ENCODE data around the gene TMEM47. TPM values are rescaled to one million over a fixed set of nuclear protein-coding genes. Genes with fewer than 3 reads are reported as not detected.

Gene TMEM47
- 10 to 100 TPM; 36.8 to 47.9 (median 37.0) TPM for total RNA-seq

DNA sequence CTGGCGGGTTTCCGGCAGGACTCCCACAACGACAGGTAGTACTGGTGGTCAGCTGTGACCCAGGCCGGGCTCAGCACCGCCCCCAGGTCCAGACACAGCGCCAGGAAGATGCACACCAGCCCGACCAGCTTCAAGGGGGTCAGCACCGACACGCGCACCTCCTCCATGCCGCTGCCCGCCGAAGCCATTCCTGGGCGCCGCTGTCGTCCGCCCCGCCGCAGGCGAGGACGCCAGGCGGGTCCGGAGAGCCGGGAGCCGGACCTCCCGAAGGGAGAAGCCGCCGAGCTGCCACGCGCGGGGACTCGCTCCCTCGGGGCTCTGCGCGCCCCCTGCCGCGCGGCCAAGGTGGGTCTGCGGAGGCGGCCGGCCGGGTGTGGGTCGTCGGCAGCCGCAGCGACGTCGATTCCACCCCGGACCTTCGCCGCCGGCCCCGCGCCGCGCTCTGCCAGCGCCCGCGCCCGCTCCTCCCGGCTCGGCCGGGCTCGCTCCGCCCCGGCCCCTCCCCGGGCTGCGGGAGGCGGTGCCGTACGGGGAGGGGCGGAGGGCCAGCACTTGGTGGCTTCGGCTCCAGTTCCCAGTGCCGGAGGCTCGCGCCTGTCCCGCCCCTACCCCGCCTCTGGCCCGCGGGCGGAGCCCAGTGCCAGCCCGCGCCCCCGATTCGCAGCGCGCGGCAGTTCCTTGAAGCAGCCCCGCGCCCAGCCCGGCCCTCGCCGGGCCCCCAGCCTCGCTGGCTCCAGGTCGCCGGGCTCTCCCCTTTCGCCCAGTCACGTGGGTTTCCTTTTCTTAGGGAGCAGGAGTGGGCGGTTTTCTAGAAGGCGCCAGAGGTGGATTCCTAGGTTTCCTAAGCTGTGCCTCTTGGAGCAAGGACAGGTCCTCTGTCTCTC lies at the start of gene TMEM47:
TSS of gene TMEM47 (minus strand) at position 444 of the 884 bp plus-strand sequence. CDS start at position 188, 256 bp downstream.
- intact Hi-C loops (cut with DNase I; ENCODE audit: low total_unique reads) = no loop called here
- TF ChIP-seq POLR2AphosphoS5 (IDR thresholded peaks at IDR 0.05) (no peak), POLR2A (IDR thresholded peaks at IDR 0.05) (no peak)
- TF ChIP-seq, protein P1, sequence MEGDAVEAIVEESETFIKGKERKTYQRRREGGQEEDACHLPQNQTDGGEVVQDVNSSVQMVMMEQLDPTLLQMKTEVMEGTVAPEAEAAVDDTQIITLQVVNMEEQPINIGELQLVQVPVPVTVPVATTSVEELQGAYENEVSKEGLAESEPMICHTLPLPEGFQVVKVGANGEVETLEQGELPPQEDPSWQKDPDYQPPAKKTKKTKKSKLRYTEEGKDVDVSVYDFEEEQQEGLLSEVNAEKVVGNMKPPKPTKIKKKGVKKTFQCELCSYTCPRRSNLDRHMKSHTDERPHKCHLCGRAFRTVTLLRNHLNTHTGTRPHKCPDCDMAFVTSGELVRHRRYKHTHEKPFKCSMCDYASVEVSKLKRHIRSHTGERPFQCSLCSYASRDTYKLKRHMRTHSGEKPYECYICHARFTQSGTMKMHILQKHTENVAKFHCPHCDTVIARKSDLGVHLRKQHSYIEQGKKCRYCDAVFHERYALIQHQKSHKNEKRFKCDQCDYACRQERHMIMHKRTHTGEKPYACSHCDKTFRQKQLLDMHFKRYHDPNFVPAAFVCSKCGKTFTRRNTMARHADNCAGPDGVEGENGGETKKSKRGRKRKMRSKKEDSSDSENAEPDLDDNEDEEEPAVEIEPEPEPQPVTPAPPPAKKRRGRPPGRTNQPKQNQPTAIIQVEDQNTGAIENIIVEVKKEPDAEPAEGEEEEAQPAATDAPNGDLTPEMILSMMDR (IDR thresholded peaks at IDR 0.05) = no peak
- DNase-seq (ENCODE audit: low spot score in 2 of 2) = peak; percentile 40 to 52

DNA sequence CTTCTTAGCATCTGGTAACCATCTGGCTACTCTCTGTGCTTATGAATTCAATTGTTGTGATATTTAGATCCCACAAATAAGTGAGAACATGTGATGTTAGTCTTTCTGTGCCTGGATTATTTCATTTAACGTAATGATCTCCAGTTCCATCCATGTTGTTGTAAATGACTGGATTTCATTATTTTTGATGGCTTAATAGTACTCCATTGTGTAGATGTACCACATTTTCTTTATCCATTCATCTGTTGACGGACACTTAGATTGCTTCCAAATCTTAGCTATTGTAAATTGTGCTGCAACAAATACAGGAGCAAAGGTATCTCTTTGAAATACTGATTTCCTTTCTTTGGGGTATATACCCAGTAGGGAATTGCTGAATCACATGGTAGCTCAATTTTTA lies 30.0 kb upstream of the TMEM47 start:
- peaks cover 0 to 33% of the 10 kb centered on the region in 2 donors for H3K9me3 ChIP-seq
- no peak overlapping the region for H3K4me3 ChIP-seq
- no peaks in the 10 kb centered on the region for H3K27me3 ChIP-seq
- no peak for DNase-seq (ENCODE audit: low spot score in 2 of 2)
- H3K4me1 ChIP-seq = no peaks in the 10 kb centered on the region
- TF ChIP-seq, protein P1 (IDR thresholded peaks at IDR 0.05) = no peak
- TF ChIP-seq POLR2AphosphoS5 (IDR thresholded peaks at IDR 0.05) (no peak), POLR2A (IDR thresholded peaks at IDR 0.05) (no peak)
- intact Hi-C loops (cut with DNase I; ENCODE audit: low total_unique reads) = no loop called here
- no peak overlapping the region for H3K27ac ChIP-seq
- H3K36me3 ChIP-seq = no peaks in the 10 kb centered on the region

More for the DNA sequence above, at the start of gene TMEM47:
- Histone ChIP-seq H3K27me3 (peaks cover 0 to 26% of the 10 kb centered on the region in 2 donors), H3K36me3 (no peaks in the 10 kb centered on the region), H3K27ac (peak within 1 kb of the TSS; percentile 84 to 90), H3K4me3 (peak within 1 kb of the TSS; percentile 57 to 80 (median 67)), H3K9me3 (no peaks in the 10 kb centered on the region), H3K4me1 (no peaks in the 10 kb centered on the region)

DNA sequence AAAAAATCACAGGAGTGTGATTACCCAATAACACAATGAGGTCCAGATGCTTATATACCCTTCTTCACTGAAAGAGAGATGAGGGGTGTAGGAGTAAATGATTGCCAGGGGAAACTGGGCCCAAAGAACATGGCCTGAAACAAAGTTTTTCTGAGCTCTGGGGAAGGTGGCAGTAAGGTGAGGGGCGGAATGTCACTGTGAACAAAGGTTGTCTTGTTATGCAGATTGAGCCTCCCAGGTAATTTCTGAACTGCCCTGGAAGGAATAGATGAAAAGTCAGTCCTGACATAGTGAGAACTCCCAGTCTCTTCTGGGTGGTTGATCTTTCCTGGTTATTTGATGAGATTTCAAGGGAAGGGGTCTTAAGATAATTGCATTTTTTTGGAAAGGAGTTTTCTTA lies 2.5 kb upstream of the TMEM47 start:
- no peaks in the 10 kb centered on the region for H3K4me1 ChIP-seq
- TF ChIP-seq, protein P1 (IDR thresholded peaks at IDR 0.05) = no peak
- TF ChIP-seq POLR2AphosphoS5 (IDR thresholded peaks at IDR 0.05) (no peak), POLR2A (IDR thresholded peaks at IDR 0.05) (no peak)
- H3K4me3 ChIP-seq = no peak overlapping the region
- H3K36me3 ChIP-seq = no peaks in the 10 kb centered on the region
- no peak overlapping the region for H3K27ac ChIP-seq
- DNase-seq (ENCODE audit: low spot score in 2 of 2) = no peak
- H3K9me3 ChIP-seq = no peaks in the 10 kb centered on the region
- H3K27me3 ChIP-seq = peaks cover 0 to 22% of the 10 kb centered on the region in 2 donors
- intact Hi-C loops (cut with DNase I; ENCODE audit: low total_unique reads) = no loop called here

DNA sequence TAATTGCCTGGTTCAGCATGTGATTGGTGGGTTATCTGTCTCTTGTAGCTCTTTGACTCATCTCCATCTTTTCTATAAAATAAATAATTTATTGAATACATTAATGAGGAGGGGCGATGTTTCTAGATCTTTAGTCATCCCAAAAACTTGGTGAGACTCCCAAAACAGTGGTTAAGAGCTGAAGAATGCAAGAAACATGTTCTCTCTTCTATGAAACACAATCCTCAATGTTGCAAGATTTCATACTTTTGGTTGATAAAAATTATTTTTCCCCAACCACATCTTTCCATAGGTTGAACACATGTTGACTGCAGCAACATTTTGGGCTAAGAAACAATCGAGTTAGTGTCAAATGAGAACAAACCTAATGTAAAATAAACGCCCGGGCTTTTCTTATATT lies 1.2 kb upstream of the TMEM47 start:
- H3K27me3 ChIP-seq = peaks cover 0 to 26% of the 10 kb centered on the region in 2 donors
- no peak overlapping the region for H3K4me3 ChIP-seq
- DNase-seq (ENCODE audit: low spot score in 2 of 2) = no peak
- H3K27ac ChIP-seq = no peak overlapping the region
- H3K4me1 ChIP-seq = no peaks in the 10 kb centered on the region
- H3K9me3 ChIP-seq = no peaks in the 10 kb centered on the region
- no peaks in the 10 kb centered on the region for H3K36me3 ChIP-seq
- intact Hi-C loops (cut with DNase I; ENCODE audit: low total_unique reads) = no loop called here
- TF ChIP-seq, protein P1 (IDR thresholded peaks at IDR 0.05) = no peak
- TF ChIP-seq POLR2A (IDR thresholded peaks at IDR 0.05) = no peak
- no peak for TF ChIP-seq POLR2AphosphoS5 (IDR thresholded peaks at IDR 0.05)

DNA sequence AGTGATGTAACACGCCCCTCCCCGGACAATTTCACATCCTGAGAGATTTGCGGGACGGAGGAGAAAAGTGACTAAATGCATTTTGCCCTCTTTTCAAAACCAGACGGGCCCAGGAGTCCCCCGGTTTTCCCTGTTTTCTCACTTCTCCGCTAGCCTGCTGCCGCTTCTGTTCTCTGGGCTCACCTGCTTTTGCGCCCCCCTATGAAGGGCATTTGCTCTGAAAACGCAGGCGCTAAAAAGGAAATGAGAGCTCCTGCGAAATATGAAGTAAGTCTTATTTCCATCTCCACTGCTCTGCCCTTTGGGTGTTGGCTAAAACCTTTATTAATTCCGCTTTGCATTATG lies 613 bp upstream of the TMEM47 start:
- Histone ChIP-seq H3K27me3 (peaks cover 0 to 26% of the 10 kb centered on the region in 2 donors), H3K4me3 (peak overlapping the region; percentile 57 to 80 (median 67)), H3K27ac (peak overlapping the region; percentile 84 to 90), H3K9me3 (no peaks in the 10 kb centered on the region), H3K36me3 (no peaks in the 10 kb centered on the region), H3K4me1 (no peaks in the 10 kb centered on the region)
- no peak for DNase-seq (ENCODE audit: low spot score in 2 of 2)
- no peak for TF ChIP-seq POLR2AphosphoS5 (IDR thresholded peaks at IDR 0.05)
- TF ChIP-seq, protein P1 (IDR thresholded peaks at IDR 0.05) = no peak
- no peak for TF ChIP-seq POLR2A (IDR thresholded peaks at IDR 0.05)
- intact Hi-C loops (cut with DNase I; ENCODE audit: low total_unique reads) = no loop called here
